ENCODE data around the gene SCEL.
"Not testable (repeated sequence)": the region's sequence is repeated elsewhere in the genome, so short reads cannot be mapped to it uniquely, and the experiment has no call there.

The SCEL gene

DNA sequence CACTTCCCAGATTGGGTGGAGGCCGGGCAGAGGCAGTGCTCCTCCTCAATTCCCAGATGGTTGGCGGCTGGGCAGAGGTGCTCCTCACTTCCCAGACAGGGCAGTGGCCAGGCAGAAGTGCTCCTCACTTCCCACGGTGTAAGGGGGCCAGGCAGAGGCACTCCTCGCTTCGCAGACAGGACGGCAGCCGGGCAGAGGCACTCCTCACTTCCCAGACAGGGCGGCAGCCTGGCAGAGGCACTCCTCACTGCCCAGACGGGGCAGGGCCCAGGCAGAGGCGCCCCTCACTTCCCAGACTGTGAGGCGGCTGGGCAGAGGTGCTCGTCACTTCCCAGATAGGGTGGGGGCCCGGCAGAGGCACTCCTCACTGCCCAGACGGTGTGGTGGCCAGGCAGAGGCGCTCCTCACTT, 125.3 kb downstream of the SCEL start:
- no peak for TF ChIP-seq ZFX (IDR thresholded peaks at IDR 0.05)
- TF ChIP-seq, protein P1, sequence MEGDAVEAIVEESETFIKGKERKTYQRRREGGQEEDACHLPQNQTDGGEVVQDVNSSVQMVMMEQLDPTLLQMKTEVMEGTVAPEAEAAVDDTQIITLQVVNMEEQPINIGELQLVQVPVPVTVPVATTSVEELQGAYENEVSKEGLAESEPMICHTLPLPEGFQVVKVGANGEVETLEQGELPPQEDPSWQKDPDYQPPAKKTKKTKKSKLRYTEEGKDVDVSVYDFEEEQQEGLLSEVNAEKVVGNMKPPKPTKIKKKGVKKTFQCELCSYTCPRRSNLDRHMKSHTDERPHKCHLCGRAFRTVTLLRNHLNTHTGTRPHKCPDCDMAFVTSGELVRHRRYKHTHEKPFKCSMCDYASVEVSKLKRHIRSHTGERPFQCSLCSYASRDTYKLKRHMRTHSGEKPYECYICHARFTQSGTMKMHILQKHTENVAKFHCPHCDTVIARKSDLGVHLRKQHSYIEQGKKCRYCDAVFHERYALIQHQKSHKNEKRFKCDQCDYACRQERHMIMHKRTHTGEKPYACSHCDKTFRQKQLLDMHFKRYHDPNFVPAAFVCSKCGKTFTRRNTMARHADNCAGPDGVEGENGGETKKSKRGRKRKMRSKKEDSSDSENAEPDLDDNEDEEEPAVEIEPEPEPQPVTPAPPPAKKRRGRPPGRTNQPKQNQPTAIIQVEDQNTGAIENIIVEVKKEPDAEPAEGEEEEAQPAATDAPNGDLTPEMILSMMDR (conservative IDR thresholded peaks at IDR 0.05), result no peak
- no peak overlapping the region for H3K27ac ChIP-seq

DNA sequence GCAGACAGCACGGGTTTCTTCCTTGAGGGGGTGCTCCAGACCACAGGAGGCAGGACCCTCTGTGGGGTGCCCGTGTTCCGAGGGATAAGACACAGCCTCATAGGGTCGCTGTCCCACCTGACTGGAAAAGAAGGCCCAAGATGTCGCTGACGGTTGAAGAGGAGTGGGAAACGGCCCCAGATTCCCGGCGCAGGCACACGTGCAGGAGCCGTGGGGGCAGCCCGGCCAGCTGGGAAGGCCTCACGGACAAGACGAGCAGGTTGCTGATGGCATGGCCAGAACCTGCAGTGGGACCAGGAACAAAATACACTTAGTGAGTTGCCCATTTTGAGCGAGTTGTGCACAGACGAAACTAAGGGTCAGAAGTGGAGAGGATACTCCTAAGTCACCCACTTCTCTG, 126.8 kb downstream of the SCEL start:
- not testable (repeated sequence) for H3K27ac ChIP-seq

DNA sequence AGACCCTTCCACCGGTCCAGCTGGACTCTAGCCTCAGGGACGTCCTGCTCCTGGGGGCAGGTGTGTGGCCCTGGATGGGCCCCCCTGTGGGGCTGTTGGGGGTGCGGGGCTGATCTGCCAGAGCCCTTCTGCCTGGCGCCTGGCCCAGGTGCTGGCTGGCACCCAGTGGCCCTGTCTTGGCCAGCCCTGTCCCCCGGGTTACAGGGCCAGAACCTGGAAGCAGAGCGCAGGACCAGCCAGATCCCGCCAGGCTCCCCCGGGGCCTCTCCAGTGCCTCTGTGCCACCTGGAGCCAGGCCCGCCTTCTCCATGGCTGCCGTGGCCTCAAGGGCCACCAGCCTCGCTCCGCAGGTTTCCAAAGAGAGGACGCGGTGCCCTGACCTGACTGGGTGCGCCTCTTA, 127.3 kb downstream of the SCEL start:
- H3K27ac ChIP-seq, result not testable (repeated sequence)

DNA sequence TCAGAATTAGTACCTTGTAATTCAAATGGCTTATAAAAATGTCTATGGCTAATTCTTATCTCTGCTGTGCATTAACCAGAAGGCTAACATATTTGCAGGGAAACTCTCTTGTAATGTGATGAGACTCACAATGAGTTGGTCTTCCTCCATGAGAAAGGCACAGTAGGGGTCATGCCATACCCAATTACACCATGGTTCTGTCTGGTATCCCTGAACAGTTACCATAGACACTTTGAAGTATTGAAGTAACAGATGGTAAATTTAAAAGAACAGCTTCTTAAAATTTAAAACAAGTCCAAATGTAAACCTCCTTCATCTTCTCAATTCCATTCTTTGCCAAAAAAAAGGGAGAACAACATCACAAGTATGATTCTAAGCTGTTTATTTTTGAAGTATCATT, 139.3 kb downstream of the SCEL start:
- TF ChIP-seq, protein P1 (conservative IDR thresholded peaks at IDR 0.05), result no peak
- TF ChIP-seq ZFX (IDR thresholded peaks at IDR 0.05), result no peak
- no peak overlapping the region for H3K27ac ChIP-seq

DNA sequence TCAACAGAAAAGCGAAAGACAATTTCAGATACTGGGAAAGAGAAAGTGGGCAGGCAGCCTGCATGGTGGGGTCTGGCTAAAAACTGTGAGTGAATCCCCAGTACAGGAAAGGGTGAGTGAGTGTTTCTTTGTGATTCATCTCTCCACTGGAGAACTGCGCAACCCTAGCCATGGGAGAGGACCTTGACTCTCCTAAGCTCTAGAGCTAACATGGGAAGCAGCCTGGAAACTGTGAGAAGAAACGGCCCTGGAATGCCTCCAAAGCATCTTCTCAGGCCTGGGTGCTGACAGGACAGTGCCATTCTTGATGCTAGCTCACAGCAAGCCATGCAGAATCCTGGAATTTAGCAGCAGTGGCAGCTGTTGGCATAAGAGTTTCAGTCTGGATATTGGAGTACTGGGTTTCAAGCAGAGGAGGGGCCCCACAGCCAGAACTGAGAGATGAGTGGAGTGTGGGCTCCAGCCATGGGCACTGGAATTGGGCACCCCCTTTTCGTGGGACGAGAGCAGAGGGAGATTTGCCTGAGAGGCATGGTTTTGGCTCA, 143.3 kb downstream of the SCEL start:
- TF ChIP-seq ZFX (IDR thresholded peaks at IDR 0.05), result no peak
- TF ChIP-seq, protein P1 (conservative IDR thresholded peaks at IDR 0.05), result no peak
- H3K27ac ChIP-seq, result no peak overlapping the region

- H3K27ac ChIP-seq, result no peak overlapping the region
- TF ChIP-seq ZFX (IDR thresholded peaks at IDR 0.05), result no peak
- TF ChIP-seq, protein P1 (conservative IDR thresholded peaks at IDR 0.05), result no peak
Observed at GRCh38 chr13:77687799-77688198, 152.3 kb downstream of the SCEL start.

DNA sequence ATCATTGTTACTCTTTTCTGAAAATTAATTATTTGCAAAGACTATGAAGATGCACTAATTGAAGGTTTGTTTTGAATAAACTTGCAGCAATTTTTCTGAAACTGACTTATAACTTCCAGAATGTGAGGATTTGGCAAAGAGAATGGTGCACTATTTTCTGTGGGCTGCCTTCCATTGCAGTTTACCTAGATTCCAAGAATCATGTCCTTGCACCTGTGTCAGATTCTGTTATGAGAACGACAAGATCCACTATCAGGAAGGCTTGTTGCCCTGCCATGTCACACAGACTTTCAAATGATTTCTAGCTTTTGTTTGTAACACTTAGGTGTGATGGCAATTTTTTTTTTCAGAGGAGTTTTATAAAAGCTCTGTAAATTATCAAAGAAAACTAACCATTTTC, 156.4 kb downstream of the SCEL start:
- TF ChIP-seq ZFX (IDR thresholded peaks at IDR 0.05), result no peak
- TF ChIP-seq, protein P1 (conservative IDR thresholded peaks at IDR 0.05), result no peak
- H3K27ac ChIP-seq, result no peak overlapping the region

- no peak overlapping the region for H3K27ac ChIP-seq
- TF ChIP-seq, protein P1 (conservative IDR thresholded peaks at IDR 0.05), result no peak
- TF ChIP-seq ZFX (IDR thresholded peaks at IDR 0.05), result no peak
Observed at GRCh38 chr13:77692746-77693448, 157.4 kb downstream of the SCEL start.
